ENCODE data around the gene PTGER3.
"Not testable (repeated sequence)": the region's sequence is repeated elsewhere in the genome, so short reads cannot be mapped to it uniquely, and the experiment has no call there.

PTGER3 gene

GRCh38 chr1:70948396-70949017 is 99.1 kb downstream of the PTGER3 start:
- no peak for DNase-seq (ENCODE audit: low read depth in 1 of 2, low spot score in 1 of 2)

- DNase-seq (ENCODE audit: low read depth in 1 of 2, low spot score in 1 of 2) = no peak
These were observed 99.8 kb downstream of the PTGER3 start for GRCh38 chr1:70947835-70948234.

GRCh38 chr1:70945676-70946075 is 101.9 kb downstream of the PTGER3 start:
- DNase-seq (ENCODE audit: low read depth in 1 of 2, low spot score in 1 of 2) = no peak

- DNase-seq (ENCODE audit: low read depth in 1 of 2, low spot score in 1 of 2) = no peak
These were observed 102.4 kb downstream of the PTGER3 start for GRCh38 chr1:70945251-70945650.

GRCh38 chr1:70941563-70941962 is 106.1 kb downstream of the PTGER3 start:
- DNase-seq (ENCODE audit: low read depth in 1 of 2, low spot score in 1 of 2) = no peak

DNA sequence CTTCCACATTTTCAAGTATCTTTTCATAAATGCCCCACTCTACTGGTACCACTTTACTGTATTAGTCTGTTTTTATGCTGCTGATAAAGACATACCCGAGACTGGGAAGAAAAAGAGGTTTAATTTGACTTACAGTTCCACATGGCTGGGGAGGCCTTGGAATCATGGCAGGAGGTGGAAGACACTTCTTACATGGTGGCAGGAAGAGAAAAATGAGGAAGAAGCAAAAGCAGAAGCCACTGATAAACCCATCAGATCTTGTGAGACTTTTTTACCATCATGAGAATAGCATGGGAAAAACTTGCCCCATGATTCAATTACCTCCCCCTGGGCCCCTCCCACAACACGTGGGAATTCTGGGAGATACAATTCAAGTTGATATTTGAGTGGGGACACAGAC is 107.2 kb downstream of the PTGER3 start:
- not testable (repeated sequence) for DNase-seq (ENCODE audit: low read depth in 1 of 2, low spot score in 1 of 2)

DNA sequence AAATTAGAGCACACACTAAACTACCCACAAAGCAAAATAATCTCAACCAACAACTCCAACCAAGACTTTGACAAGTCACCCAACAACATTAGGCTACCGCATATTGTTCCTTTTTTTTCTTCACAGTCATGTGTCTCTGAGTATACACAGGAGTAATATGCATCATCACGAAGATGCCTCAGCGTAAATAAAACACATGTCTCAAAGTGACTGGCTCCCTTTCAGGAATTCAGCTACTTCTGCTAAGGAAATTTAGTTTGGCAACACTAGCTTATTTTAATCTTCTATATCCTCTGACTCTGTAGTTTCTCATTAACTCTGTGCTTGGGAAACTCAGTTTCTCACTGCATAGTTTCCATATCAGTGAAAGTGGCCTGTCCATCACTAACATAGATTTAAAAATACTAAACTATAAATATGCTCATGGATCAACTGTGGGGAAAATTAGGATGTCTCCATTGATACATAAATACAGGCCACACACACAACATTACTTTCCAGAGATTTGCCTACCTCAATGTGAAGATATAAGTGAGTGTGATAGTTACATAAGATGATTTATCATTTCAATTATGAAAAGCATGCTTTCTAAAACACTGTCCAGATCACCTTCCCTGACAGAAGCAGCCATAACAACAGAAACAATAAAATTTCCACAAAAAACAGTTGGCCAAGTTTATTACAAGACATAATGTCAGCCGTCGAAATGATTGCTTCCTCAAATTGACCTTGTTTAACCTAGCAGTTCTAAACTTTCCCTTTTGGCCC is 113.2 kb downstream of the PTGER3 start:
- DNase-seq (ENCODE audit: low read depth in 1 of 2, low spot score in 1 of 2) = no peak

DNA sequence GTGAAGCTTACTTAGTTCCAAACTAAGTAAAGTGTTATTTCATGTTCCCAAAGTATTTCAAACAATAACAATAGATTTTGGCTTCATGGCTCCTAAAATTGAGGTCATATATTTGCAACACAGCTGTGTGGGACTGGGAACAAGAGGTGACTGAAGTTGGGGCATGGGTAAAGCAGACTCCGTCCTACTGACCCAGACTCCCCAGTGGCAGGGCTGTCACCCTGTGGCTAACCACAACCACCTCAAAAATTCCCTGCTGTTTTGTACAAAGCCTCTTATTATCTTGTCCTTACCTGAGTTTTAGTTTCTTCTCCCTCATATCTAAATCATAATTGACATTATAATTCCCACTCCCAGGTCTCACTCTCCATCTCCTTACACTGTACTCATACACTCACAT is 117.6 kb downstream of the PTGER3 start:
- no peak for DNase-seq (ENCODE audit: low read depth in 1 of 2, low spot score in 1 of 2)

- no peak for DNase-seq (ENCODE audit: low read depth in 1 of 2, low spot score in 1 of 2)
These were observed 125.4 kb downstream of the PTGER3 start for GRCh38 chr1:70922196-70922595.
